PC-9 (cell line): Measurements from ENCODE around the gene SORBS1.

Source experiments
- EZH2 ChIP-seq: fragments of 200-600 bp; sonication (generic); IDR thresholded peaks from 2 replicates; pipeline ENCODE4 v1.8.0; 2017; ENCODE audit warnings: antibody characterized with exemption, low read depth
- TF ChIP-seq, protein P1 (sequence below): fragments of 200-600 bp; sonication (generic); conservative IDR thresholded peaks from 2 replicates; pipeline ENCODE4 v1.6.1; 2017; ENCODE audit warnings: mixed run types, antibody characterized with exemption, mild to moderate bottlenecking, moderate library complexity

DNA sequence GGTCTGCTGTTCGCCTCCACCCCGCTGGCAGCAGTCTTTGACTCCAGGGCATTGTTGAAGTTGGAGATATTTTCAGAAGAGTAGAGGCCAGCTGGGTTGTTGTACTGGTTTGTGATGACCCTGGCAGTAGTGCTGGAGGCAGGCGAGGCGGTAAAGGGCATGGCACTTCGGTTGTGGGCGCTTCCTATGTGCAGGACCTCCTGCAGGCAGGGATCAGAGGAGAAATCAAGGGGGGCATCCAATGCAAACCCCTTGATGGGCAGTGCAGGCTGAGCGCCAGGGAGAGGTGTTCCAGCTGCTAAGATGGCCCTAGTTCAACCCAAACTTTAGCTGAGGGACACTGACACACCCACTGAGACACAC lies 297.3 kb downstream of the SORBS1 start:
- TF ChIP-seq, protein P1, sequence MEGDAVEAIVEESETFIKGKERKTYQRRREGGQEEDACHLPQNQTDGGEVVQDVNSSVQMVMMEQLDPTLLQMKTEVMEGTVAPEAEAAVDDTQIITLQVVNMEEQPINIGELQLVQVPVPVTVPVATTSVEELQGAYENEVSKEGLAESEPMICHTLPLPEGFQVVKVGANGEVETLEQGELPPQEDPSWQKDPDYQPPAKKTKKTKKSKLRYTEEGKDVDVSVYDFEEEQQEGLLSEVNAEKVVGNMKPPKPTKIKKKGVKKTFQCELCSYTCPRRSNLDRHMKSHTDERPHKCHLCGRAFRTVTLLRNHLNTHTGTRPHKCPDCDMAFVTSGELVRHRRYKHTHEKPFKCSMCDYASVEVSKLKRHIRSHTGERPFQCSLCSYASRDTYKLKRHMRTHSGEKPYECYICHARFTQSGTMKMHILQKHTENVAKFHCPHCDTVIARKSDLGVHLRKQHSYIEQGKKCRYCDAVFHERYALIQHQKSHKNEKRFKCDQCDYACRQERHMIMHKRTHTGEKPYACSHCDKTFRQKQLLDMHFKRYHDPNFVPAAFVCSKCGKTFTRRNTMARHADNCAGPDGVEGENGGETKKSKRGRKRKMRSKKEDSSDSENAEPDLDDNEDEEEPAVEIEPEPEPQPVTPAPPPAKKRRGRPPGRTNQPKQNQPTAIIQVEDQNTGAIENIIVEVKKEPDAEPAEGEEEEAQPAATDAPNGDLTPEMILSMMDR = no peak
- no peak for TF ChIP-seq EZH2
